NCI-H460 (cell line): ENCODE data around the gene ACAD8. TPM values are rescaled to one million over a fixed set of nuclear protein-coding genes. Genes with fewer than 3 reads are reported as not detected.
"Not testable (repeated sequence)": the region's sequence is repeated elsewhere in the genome, so short reads cannot be mapped to it uniquely, and the experiment has no call there.

ENCODE experiments used
- DNase-seq: peaks from one replicate; pipeline ENCODE4 v3.0.0-alpha.2; 2016; ENCODE audit warnings: low read depth; ENCODE audit errors: extremely low read depth
- total RNA-seq: library from RNA; depleted of rRNA; stranded (reverse); fragments of >200 nt; shearing (Covaris generic); gene quantifications from 2 replicates; pipeline ENCODE4 v1.2.3, GENCODE V29; 2014; rRNA removed

The ACAD8 gene
- total RNA-seq, 1 experiment from 2014 or later = 13.3 TPM

- not testable (repeated sequence) for DNase-seq
These were observed 31.0 kb downstream of the ACAD8 start for GRCh38 chr11:134284349-134284748.

DNA sequence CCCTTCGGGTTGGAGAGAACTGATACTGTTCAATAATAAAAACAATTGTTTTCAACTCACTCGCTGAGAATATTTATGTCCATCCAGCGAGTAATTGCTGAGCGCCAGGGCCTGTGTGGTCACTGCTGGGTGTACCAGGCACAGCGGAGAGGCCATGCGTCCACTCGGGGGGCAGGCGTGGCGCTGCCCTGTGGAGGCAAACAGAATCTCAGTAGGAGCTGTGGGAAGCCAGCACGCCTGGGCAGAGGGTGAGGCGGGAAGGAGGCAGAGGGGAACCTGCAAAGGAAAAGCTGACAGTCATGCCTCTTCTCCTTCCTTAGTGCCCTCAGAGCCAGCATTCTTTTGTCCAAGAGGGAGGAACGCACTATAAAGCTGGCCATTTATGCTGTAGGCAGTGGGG is 34.2 kb downstream of the ACAD8 start:
- no peak for DNase-seq

DNA sequence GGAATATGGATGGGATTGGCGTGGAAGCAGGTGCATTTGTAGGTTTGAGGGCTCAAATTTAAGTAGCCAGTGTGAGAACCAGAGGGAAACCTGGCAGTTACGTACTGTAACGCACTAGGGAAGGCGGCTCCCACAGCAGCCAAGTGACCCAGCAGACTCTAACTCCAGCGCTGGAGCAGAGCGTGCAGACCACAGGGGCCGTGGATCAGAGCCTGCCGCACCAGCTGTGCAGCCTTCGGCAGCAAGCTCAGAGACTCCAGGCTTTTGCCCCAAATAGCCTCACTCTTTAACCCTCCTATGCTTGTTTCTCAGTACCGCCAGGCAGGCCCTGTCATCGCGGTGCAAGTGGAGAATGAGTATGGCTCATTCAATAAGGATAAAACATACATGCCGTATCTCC is 35.1 kb downstream of the ACAD8 start:
- DNase-seq = no peak

DNA sequence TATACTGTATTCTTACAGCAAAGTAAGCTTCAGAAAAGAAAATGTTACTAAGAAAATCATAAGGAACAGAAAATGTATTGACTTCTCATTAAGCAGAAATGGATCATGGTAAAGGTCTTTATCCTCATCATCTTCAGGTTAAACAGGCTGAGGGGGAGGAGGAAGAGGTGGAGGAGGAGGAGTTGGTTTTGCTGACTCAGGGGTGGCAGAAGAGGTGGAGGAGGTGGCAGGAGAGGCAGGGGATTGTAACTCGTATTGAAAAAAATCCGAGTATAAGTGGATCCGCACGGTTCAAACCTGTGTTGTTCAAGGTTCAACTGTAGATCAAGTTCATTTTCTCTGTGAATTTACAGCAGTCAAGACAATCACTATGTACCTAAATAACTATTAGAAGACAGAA is 35.8 kb downstream of the ACAD8 start:
- no peak for DNase-seq

GRCh38 chr11:134289789-134290188 is 36.4 kb downstream of the ACAD8 start:
- no peak for DNase-seq

GRCh38 chr11:134290646-134291045 is 37.3 kb downstream of the ACAD8 start:
- no peak for DNase-seq

DNA sequence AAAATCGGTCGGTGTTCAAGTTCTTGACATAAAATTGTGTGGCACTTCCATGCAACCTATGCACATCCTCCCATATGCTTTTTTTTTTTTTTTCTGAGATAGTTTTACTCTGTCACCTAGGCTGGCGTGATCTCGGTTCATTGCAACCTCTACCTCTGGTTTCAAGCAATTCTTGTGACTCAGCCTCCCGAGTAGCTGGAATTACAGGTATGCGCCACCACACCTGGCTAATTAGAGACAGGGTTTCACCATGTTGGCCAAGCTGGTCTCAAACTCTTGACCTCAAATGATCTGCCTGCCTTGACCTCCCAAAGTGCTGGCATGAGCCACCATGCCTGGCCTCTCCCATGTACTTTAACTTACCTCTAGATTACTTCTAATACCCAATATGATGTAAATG is 37.8 kb downstream of the ACAD8 start:
- no peak for DNase-seq

DNA sequence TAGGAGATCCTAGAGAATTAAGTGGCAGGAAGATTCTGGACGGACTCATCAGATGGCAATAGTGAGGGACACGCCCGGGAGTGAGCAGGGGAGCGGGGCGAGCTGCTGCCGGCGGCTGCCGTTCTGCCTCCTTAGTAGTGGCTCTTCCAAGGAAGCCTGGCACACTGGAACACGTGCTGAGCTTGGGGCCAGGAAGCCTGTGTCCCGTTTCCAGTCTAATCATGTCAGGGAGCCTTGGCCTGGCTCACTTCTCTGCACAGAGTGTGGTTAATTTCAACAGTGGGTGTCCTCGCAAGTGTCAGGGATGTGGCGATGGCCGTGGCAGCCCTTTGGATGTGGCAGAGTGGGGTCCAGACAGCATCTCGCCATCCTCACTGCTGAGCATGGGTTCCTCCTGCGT is 39.3 kb downstream of the ACAD8 start:
- DNase-seq = no peak

DNA sequence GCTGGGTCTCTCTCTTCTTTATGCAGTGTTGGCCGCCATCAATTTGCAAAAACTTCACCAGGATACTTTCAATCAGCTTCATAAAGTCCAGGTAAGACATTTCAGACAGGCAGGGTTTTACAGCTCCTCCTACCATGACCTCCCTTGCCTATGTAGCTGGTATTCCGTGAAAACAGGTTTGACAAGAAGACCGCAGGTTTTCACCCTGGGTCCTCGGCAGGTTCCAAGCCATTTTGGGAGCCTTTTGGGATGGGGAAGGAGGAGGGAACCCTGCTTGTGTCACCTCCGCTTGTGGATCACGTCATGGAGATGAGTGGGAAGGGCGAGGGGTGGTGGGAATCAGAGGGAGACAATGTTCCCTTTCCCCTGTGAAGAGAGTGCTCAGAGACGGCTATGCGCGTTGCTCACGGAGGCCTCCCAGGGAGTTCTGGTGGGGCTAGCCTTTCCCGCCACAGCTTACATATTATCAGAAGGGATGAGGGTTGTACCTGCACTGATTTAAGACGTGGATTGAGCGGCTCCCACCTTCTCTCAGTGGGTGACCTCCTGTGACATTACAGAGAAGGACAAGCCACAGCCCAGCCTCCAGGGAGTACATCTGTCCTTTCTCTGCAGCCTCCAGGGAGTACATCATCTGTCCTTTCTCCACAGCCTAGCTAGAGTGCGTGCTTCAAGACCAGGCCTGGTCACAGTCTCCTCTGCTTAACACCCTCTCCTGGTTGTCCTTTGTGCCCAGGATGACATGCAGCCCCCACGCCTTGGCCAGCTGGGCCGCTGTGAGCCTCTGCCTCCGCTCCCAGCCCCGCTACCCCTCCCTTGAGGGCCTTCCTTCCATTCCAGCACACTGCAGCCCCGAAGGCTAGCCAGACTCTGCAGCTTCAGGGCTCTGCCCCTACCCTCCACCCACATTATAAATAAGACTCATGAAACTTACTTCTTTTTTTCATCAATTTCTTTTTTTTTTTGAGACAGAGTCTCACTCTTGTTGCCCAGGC is 40.0 kb downstream of the ACAD8 start:
- DNase-seq = no peak

DNA sequence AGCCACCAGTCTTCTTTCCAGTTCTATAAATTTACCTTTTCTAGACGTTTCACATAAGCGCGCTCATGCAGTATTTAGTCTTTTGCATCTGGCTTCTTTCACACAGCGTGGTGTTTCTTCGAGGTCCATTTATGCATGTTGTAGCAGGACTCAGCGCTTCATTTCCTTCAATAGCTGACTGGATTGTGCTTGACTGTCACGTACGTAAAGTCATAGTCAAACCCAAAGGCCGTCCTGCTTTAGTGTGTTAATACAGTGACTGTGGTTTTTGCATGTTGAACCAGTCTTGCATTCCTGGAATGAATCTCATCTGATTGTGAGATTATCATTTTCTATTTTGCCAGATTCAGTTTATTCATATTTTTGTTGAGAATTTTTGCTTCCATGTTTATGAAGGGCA is 41.3 kb downstream of the ACAD8 start:
- DNase-seq = no peak

DNA sequence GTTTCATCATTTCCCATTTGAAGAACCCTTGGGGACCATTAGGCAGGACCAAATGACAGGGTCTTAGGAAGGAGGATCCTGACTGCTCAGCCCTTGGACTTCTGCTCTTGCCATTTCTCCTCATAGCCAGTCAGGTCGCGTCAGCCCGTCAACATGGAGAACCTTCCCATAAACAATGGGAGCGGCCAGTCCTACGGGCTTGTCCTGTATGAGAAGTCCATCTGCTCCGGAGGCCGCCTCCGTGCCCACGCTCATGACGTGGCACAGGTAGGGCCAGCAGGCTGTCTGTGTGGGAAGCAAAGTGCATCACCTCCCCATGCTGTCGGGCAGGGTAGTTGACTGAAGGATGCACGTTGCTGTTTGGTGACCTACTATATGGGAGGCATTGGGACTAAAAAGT is 58.9 kb downstream of the ACAD8 start:
- DNase-seq = no peak

DNA sequence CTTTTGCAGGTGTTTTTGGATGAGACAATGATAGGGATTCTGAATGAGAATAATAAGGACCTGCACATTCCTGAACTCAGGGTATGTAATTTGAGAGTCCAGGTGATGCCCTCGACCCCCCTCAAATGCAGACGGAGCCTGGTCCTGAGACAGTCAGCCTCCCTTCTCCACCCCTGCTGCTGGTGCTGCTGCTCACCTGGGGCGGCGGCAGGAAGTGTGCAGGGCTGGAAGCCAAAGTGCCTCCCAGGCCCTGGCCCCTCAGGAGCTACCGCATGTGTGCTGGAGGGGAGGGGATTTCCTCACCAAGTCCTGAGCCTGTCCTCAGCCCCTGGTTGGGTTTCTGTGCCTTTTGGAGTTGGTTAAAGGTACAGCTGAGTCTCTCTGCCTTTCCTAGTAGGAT is 59.4 kb downstream of the ACAD8 start:
- DNase-seq = no peak

- no peak for DNase-seq
These were observed 60.0 kb downstream of the ACAD8 start for GRCh38 chr11:134313379-134313778.

DNA sequence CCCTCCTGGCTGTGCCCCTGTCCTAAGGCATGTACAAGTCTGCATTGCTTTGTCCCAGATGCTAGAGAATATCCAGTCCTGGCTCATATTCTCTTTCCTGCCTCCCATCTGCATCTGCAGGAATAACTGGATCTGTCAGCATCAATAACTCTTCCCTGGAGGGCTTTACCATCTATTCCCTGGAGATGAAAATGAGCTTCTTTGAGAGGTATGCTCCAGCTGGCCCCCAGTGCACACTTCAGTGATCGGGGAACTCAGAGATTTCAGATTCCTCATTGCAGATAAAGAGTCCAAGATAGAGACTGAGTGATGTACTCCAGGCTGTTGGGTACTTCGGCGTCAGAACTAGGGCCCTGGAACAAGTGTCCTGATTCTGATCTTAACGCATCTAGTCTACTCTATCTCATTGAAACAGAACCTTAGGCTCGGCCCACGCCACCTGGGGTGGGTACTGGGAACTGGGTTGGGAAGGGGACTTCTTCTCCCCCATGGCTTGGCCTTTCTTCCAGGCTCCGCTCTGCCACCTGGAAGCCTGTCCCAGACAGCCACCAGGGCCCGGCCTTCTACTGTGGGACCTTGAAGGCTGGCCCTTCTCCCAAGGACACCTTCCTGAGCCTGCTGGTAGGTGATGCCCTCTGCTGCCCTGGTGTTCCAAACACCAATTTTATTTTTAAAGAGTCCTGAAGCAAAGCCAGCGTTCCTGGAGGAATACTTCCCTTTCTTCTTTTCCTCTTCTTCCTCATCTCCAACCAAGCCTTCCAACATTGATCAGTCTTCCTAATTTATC is 60.6 kb downstream of the ACAD8 start:
- DNase-seq = no peak

Other genes starting within 250 kb of the ACAD8 start
- 11.3 and 11.6 TPM in 2 replicates for gene JAM3, start 184.5 kb upstream of the ACAD8 start, total RNA-seq
- gene NCAPD3, start 29.6 kb upstream of the ACAD8 start, total RNA-seq = 23.3 and 27.0 TPM in 2 replicates
- 17.7 and 19.2 TPM in 2 replicates for gene VPS26B, start 28.9 kb upstream of the ACAD8 start, total RNA-seq
- gene THYN1, start 216 bp upstream of the ACAD8 start, total RNA-seq = 23.9 and 29.1 TPM in 2 replicates
- gene GLB1L3, start 22.8 kb downstream of the ACAD8 start, total RNA-seq = 0.54 and 0.61 TPM in 2 replicates
- gene GLB1L2, start 78.4 kb downstream of the ACAD8 start, total RNA-seq = 8.9 and 9.3 TPM in 2 replicates
- 0.05 TPM in 1 of 2 replicates, not detected in the other for gene B3GAT1, start 158.7 kb downstream of the ACAD8 start, total RNA-seq